ENCODE results near the gene DMRTC2. TPM values are rescaled to one million over a fixed set of nuclear protein-coding genes. Genes with fewer than 3 reads are reported as not detected.
A peak's percentile ranks its signal among the peaks of the same experiment; 100 is the strongest.
"Not testable (repeated sequence)": the region's sequence is repeated elsewhere in the genome, so short reads cannot be mapped to it uniquely, and the experiment has no call there.

DMRTC2 gene
- total RNA-seq, 2 experiments from 2014 or later, result not detected

DNA sequence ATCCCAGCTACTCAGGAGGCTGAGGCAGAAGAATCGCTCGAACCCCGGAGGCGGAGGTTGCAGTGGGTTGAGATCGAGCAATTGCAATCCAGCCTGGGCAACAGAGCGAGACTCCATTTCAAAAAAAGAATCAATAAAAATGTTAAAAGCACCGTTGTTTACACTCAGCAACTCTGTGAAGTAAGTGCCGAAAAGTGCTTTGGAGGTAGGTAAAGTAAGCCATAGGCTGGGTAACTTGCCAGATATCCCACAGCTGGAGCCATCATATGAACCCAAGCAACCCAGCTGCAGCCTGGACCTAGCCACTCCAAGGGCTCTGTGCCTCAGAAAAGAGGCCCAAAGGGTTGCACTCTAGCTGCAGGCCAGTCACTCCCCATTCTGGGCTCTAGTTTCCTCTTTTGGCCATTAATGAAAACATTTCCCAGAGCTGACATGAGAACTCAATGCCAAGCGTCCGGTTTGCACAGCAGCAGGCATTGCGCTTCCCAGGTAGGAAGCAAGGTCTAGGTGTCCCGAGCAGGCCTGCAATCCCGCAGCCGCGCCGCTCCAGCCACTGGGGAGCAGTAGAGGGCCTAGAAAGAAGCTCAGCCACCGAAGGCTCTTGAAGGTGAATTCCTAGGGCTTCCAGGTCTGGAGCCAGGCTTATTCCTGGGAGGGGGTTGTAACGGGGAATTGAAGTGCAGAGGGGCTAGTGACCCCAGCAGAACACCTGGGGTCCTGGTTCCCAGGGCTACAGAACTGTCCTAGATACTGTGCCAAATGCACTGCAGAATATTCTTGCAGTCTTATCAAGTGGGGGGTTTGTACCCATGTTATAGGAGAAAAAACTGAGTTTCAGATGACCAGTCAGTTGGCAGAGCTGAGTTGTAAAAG lies 28.2 kb downstream of the DMRTC2 start:
- Mint-ChIP-seq H3K27me3 (no peaks in the 10 kb centered on the region), H3K36me3 (peaks cover 42% of the 10 kb centered on the region), H3K9me3 (no peaks in the 10 kb centered on the region), H3K4me3 (no peak overlapping the region), H3K4me1 (ENCODE audit: low read depth) (peaks cover 84% of the 10 kb centered on the region), H3K27ac (peak overlapping the region; percentile 96)
- peak; percentile 80 for DNase-seq
- intact Hi-C loops (cut with micrococcal nuclease), result loop anchor here (1.0 to 10.0 kb wide), 3 partner anchors 78 to 326 kb away; no protein-coding TSS in a partner anchor
- ChIA-PET POLR2A (interaction anchor here (1.0 to 4.7 kb wide), 10 partner anchors 11 to 86 kb away, joined by 3 to 84 read pairs (median 4); partner anchors contain the start of genes ARHGEF1, RABAC1 and RPS19), CTCF (interaction anchor here (1.0 to 8.3 kb wide), 14 partner anchors 10 to 250 kb away, joined by 3 to 119 read pairs (median 5); partner anchors contain the start of genes ARHGEF1, RABAC1 and RPS19)

DNA sequence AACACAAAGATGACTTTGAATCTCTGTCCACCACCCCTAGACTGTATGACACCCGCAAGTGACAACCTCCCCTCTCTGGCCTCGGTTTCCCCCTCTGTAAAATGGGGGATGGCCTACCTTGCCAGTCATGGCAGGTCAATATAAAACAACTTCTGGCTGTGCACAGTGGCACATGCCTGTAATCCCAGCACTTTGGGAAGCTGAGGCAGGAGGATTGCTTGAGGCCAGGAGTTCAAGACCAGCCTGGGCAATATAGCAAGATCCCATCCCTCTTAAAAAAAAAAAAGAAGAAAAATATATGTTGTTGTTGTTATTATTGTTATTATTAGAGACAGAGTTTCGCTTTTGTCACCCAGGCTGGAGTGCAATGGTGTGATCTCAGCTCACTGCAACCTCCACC lies 31.1 kb downstream of the DMRTC2 start:
- peaks cover 19% of the 10 kb centered on the region for H3K36me3 Mint-ChIP-seq
- H3K27me3 Mint-ChIP-seq, H3K9me3 Mint-ChIP-seq, DNase-seq: not testable (repeated sequence)
- H3K4me1 Mint-ChIP-seq (ENCODE audit: low read depth), result peaks cover 68% of the 10 kb centered on the region
- ChIA-PET POLR2A (interaction anchor here (0.6 to 4.7 kb wide), 7 partner anchors 8 to 69 kb away, joined by 3 to 28 read pairs (median 4); partner anchors contain the start of genes ARHGEF1, ERFL and RPS19), CTCF (interaction anchor here (0.7 to 8.3 kb wide), 5 partner anchors 9 to 76 kb away, joined by 3 to 119 read pairs (median 5); partner anchors contain the start of gene ARHGEF1)
- H3K27ac Mint-ChIP-seq, result peak overlapping the region; percentile 90
- H3K4me3 Mint-ChIP-seq, result peak overlapping the region; percentile 33
- intact Hi-C loops (cut with micrococcal nuclease), result loop anchor here (1.0 to 10.0 kb wide), 3 partner anchors 11 to 319 kb away; no protein-coding TSS in a partner anchor

DNA sequence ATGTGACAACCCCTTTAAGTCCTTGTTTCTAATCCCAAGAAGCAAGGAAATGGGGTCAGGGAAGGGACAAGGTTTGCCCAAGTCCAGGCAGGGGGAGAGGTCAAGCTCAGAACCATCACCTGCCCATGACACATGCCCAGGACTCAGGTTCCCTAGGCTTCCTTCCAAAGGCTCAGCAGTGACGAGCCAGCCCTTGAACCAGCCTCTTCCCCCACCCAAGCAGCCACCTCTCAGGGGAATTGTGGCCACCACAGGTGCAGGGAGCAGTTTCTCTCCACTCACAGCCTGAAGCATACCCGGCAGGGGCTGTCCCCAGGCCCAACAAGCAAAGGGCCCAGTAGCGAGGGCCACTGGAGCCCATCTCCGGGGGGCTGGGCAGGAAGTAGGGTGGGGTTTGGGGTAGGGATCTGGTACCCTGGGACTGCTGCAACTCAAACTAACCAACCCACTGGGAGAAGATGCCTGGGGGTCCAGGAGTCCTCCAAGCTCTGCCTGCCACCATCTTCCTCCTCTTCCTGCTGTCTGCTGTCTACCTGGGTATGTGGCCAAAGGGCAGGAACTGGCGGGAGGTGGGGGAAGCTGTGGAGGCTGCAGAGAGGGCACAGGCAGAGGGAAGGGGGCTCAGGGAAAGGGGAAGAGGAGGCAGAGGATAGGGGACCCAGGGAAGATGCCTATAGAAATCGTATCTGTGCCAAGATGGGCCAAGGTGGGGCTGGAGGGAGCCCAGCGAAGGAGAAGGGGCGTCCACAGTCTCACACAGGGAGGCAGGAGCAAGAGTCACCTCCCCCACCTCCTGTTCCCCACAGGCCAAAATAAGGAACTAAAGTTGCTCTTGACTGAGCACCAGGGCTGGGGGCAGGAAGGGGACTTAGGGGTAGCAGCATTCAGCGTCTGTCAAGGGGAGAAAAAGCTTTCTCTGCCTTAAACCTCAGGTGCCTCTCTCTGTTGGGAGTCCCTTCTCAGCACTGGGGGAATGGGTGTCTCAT lies 32.3 kb downstream of the DMRTC2 start, which contains the start of gene CD79A:
Gene CD79A (plus strand): TSS at position 433 of the 986 bp plus-strand sequence. CDS start 26 bp downstream, at position 459.
- Mint-ChIP-seq H3K4me1 (ENCODE audit: low read depth) (peaks cover 64% of the 10 kb centered on the region), H3K27ac (peak within 1 kb of the TSS; percentile 81), H3K9me3 (no peaks in the 10 kb centered on the region), H3K36me3 (peaks cover 9% of the 10 kb centered on the region), H3K27me3 (no peaks in the 10 kb centered on the region), H3K4me3 (peak within 1 kb of the TSS; percentile 32)
- DNase-seq, result peak; percentile 46
- POLR2A ChIA-PET, result interaction anchor here (1.0 to 1.4 kb wide), 3 partner anchors 15 to 17 kb away, joined by 3 to 4 read pairs (median 4); partner anchors contain the start of gene RPS19
- intact Hi-C loops (cut with micrococcal nuclease), result loop anchor here (10.0 kb wide), 1 partner anchor 318 kb away; no protein-coding TSS in a partner anchor
- CTCF ChIA-PET, result interaction anchor here (0.6 to 8.3 kb wide), 3 partner anchors 8 to 504 kb away, joined by 3 to 119 read pairs (median 3); partner anchors contain the start of gene ARHGEF1

DNA sequence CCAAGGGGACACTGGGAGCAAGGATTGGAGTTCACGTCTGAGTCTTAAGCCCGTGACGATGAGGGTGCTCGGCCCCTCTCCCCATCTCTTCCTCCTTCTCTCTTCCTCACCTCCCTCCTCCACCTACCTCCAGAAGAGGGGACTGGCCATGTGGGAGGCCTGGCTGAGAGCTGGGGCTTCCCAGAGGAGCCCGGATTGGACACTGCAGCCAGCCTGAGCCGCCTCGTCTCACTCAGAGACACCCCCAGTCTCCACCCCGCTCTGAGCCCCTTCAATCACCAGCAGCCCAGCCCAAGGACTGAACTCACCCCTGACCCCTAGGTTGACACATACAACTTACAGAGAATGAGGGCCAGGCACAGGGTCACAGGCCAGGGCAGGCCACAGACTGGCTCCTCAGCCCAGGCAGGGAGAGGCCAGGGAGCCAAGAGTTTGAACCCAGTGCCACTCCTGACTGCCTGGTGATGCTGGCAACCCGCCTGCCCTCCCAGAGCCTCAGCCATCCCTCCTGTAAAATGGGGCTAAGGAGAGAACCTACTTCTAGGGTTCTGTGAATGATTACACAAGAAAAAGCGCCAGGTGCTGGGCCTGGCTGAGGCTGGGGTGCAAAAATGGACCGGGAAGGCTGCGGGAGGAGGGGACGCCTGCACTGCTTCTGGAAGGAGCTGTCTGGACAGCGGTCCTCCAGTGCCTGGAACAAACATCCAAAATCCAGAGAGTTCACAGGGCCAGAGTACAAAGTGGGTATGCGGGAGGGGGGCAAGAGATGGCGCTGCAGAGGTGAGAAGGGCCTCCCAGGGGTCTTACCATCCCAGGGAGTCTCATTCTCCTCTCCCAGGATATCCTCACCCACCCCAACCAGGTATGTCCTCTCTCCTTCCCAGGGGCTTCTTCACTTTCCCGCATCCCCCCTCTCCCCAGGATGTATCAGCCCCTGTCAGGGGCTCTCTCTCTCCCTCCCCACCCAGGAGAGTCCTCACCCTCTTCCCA lies 33.4 kb downstream of the DMRTC2 start:
- ChIA-PET POLR2A (interaction anchor here (1.0 kb wide), 1 partner anchor 18 kb away, joined by 3 read pairs; the partner anchor contains the start of gene RPS19), CTCF (interaction anchor here (1.0 to 8.3 kb wide), 2 partner anchors 7 to 73 kb away, joined by 3 to 119 read pairs; partner anchors contain the start of gene ARHGEF1)
- intact Hi-C loops (cut with micrococcal nuclease), result loop anchor here (10.0 kb wide), 1 partner anchor 317 kb away; no protein-coding TSS in a partner anchor
- Mint-ChIP-seq H3K27me3 (no peaks in the 10 kb centered on the region), H3K4me3 (no peak overlapping the region), H3K27ac (peak overlapping the region; percentile 81), H3K36me3 (peaks cover 5% of the 10 kb centered on the region), H3K4me1 (ENCODE audit: low read depth) (peaks cover 60% of the 10 kb centered on the region), H3K9me3 (no peaks in the 10 kb centered on the region)
- no peak for DNase-seq

DNA sequence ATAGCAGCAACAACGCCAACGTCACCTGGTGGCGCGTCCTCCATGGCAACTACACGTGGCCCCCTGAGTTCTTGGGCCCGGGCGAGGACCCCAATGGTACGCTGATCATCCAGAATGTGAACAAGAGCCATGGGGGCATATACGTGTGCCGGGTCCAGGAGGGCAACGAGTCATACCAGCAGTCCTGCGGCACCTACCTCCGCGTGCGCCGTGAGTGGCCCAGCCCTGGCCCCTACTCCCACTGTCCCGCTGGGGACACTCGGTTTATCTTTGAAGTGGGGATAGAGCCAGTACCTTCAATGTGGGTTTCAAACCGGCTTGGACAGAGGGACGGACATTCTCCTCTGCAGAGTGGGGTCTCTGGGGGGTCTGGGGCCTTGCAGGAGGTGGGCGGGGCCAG lies 34.2 kb downstream of the DMRTC2 start:
- Mint-ChIP-seq H3K4me3 (no peak overlapping the region), H3K9me3 (no peaks in the 10 kb centered on the region), H3K27ac (no peak overlapping the region), H3K36me3 (peaks cover 9% of the 10 kb centered on the region), H3K27me3 (no peaks in the 10 kb centered on the region), H3K4me1 (ENCODE audit: low read depth) (peaks cover 57% of the 10 kb centered on the region)
- ChIA-PET POLR2A (no interaction called here), CTCF (no interaction called here)
- intact Hi-C loops (cut with micrococcal nuclease), result loop anchor here (10.0 kb wide), 1 partner anchor 316 kb away; no protein-coding TSS in a partner anchor
- no peak for DNase-seq

DNA sequence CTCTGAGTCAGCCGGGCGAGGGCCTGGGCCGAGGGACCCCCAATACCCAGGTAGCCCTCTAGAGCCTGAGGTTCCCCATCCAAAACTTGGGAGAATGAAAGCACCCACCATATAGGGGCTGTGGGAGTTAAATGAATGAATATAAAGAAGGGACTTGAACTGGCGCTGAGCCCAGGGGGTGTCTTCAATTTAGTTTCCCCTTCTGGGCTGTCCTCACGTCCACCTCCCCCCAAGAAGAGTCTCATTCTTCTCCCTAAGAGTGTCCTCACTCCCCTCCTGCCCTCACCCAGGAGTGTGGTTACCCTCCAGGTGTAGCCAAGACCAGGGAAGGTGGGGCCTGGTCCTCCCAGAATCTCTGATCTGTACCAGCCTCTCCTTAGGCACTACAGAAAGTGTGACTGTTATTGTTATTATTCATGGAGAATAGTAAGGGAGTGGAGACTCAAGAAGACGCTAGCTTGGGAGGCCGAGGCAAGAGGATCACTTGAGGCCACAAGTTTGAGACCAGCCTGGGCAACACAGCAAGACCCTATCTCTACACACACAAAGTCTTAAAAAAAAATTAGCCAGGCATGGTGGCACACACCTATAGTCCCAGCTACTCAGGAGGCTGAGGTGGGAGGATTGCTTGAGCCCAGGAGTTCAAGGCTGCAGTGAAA lies 35.0 kb downstream of the DMRTC2 start:
- Mint-ChIP-seq H3K27ac (peak overlapping the region; percentile 6), H3K4me3 (no peak overlapping the region), H3K36me3 (peaks cover 14% of the 10 kb centered on the region), H3K27me3 (no peaks in the 10 kb centered on the region), H3K4me1 (ENCODE audit: low read depth) (peaks cover 55% of the 10 kb centered on the region), H3K9me3 (no peaks in the 10 kb centered on the region)
- no peak for DNase-seq
- POLR2A ChIA-PET, result no interaction called here
- intact Hi-C loops (cut with micrococcal nuclease), result loop anchor here (10.0 kb wide), 1 partner anchor 315 kb away; no protein-coding TSS in a partner anchor
- CTCF ChIA-PET, result interaction anchor here (1.3 kb wide), 1 partner anchor 71 kb away, joined by 3 read pairs; no protein-coding TSS in a partner anchor

- Mint-ChIP-seq H3K36me3 (peaks cover 17% of the 10 kb centered on the region), H3K27ac (peak overlapping the region; percentile 6), H3K4me1 (ENCODE audit: low read depth) (peaks cover 57% of the 10 kb centered on the region), H3K27me3 (no peaks in the 10 kb centered on the region), H3K9me3 (no peaks in the 10 kb centered on the region), H3K4me3 (no peak overlapping the region)
- ChIA-PET CTCF (interaction anchor here (1.3 kb wide), 1 partner anchor 71 kb away, joined by 3 read pairs; no protein-coding TSS in a partner anchor), POLR2A (interaction anchor here (8.2 kb wide), 1 partner anchor 9 kb away, joined by 84 read pairs; no protein-coding TSS in a partner anchor)
- intact Hi-C loops (cut with micrococcal nuclease), result no loop called here
- no peak for DNase-seq
Measured at GRCh38 chr19:41880329-41880708, 35.5 kb downstream of the DMRTC2 start.

- POLR2A ChIA-PET, result interaction anchor here (0.7 to 8.2 kb wide), 8 partner anchors 8 to 62 kb away, joined by 3 to 84 read pairs (median 4); partner anchors contain the start of gene RPS19
- H3K4me1 Mint-ChIP-seq (ENCODE audit: low read depth), result peaks cover 54% of the 10 kb centered on the region
- DNase-seq, result peak; percentile 74
- no peaks in the 10 kb centered on the region for H3K9me3 Mint-ChIP-seq
- peaks cover 21% of the 10 kb centered on the region for H3K36me3 Mint-ChIP-seq
- peak within 1 kb of the TSS; percentile 97 for H3K27ac Mint-ChIP-seq
- peak within 1 kb of the TSS; percentile 95 for H3K4me3 Mint-ChIP-seq
- CTCF ChIA-PET, result interaction anchor here (1.0 to 7.5 kb wide), 3 partner anchors 9 to 47 kb away, joined by 3 to 119 read pairs (median 3); partner anchors contain the start of gene CD79A
- intact Hi-C loops (cut with micrococcal nuclease), result no loop called here
- H3K27me3 Mint-ChIP-seq, result no peaks in the 10 kb centered on the region
Measured at GRCh38 chr19:41882568-41883462, 38.0 kb downstream of the DMRTC2 start, which contains the start of gene ARHGEF1. Gene ARHGEF1, plus strand, starts transcription at chr19:41883184. Its CDS starts 4,899 bp downstream, at chr19:41888083.

DNA sequence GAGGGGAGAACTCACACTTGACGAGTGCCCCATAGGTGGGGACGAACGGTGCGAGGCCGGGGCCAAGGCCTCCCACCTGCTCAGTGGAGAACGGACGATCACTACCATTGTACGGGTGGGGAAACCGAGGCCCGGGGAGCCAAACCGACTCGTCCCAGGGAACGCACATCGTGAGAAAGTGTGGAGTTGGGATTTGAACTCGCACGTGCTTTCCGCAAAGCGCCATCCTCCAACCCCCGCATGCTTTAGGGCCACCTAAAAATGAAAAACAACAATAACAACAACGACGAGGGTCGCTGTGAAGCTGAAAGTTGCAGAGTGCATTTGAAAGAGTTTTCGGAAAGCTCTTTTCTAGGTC lies 38.6 kb downstream of the DMRTC2 start:
- POLR2A ChIA-PET, result interaction anchor here (1.1 to 8.2 kb wide), 4 partner anchors 8 to 23 kb away, joined by 3 to 84 read pairs (median 24); partner anchors contain the start of gene RPS19
- intact Hi-C loops (cut with micrococcal nuclease), result no loop called here

More for the DNA sequence above, 38.6 kb downstream of the DMRTC2 start:
- DNase-seq, result peak; percentile 35
- H3K4me3 Mint-ChIP-seq, result peak overlapping the region; percentile 95
- peaks cover 28% of the 10 kb centered on the region for H3K36me3 Mint-ChIP-seq
- CTCF ChIA-PET, result interaction anchor here (1.0 to 7.5 kb wide), 5 partner anchors 9 to 75 kb away, joined by 3 to 119 read pairs (median 3); partner anchors contain the start of gene CD79A
- peak overlapping the region; percentile 97 for H3K27ac Mint-ChIP-seq
- H3K9me3 Mint-ChIP-seq, result no peaks in the 10 kb centered on the region
- peaks cover 54% of the 10 kb centered on the region for H3K4me1 Mint-ChIP-seq (ENCODE audit: low read depth)
- no peaks in the 10 kb centered on the region for H3K27me3 Mint-ChIP-seq
